GM03348 (cell line): ENCODE data around the gene SMAP2.
"Not testable (repeated sequence)": the region's sequence is repeated elsewhere in the genome, so short reads cannot be mapped to it uniquely, and the experiment has no call there.

Experiments
- DNase-seq: peaks from one replicate; pipeline ENCODE4 v3.0.0; 2012; ENCODE audit warnings: low spot score

Gene SMAP2

GRCh38 chr1:40373323-40374283 is at the start of gene SMAP2:
Gene SMAP2 (plus strand): TSS chr1:40373727. CDS start chr1:40374121, 394 bp downstream.
- peak; percentile 100 for DNase-seq

GRCh38 chr1:40331403-40331802 is 42.1 kb upstream of the SMAP2 start:
- DNase-seq, result not testable (repeated sequence)

GRCh38 chr1:40332695-40333094 is 40.8 kb upstream of the SMAP2 start:
- no peak for DNase-seq

- no peak for DNase-seq
Measured at GRCh38 chr1:40337443-40337842, 36.1 kb upstream of the SMAP2 start.

GRCh38 chr1:40338745-40339419 is 34.6 kb upstream of the SMAP2 start:
- peak; percentile 85 for DNase-seq

- DNase-seq, result no peak
Measured at GRCh38 chr1:40339420-40340323, 33.9 kb upstream of the SMAP2 start.

- DNase-seq, result no peak
Measured at GRCh38 chr1:40341491-40342380, 31.8 kb upstream of the SMAP2 start.

- DNase-seq, result not testable (repeated sequence)
Measured at GRCh38 chr1:40342381-40342717, 31.2 kb upstream of the SMAP2 start.

GRCh38 chr1:40344597-40344996 is 28.9 kb upstream of the SMAP2 start:
- peak; percentile 66 for DNase-seq

GRCh38 chr1:40350391-40350790 is 23.1 kb upstream of the SMAP2 start:
- no peak for DNase-seq

- no peak for DNase-seq
Measured at GRCh38 chr1:40351124-40351523, 22.4 kb upstream of the SMAP2 start.

GRCh38 chr1:40352126-40352525 is 21.4 kb upstream of the SMAP2 start:
- DNase-seq, result no peak

- no peak for DNase-seq
Measured at GRCh38 chr1:40353082-40353481, 20.4 kb upstream of the SMAP2 start.

- DNase-seq, result no peak
Measured at GRCh38 chr1:40357625-40358024, 15.9 kb upstream of the SMAP2 start.

GRCh38 chr1:40360631-40361030 is 12.9 kb upstream of the SMAP2 start:
- DNase-seq, result no peak

GRCh38 chr1:40361201-40361600 is 12.3 kb upstream of the SMAP2 start:
- DNase-seq, result no peak

GRCh38 chr1:40361637-40362036 is 11.9 kb upstream of the SMAP2 start:
- DNase-seq, result no peak

GRCh38 chr1:40362199-40362598 is 11.3 kb upstream of the SMAP2 start:
- DNase-seq, result no peak

GRCh38 chr1:40362699-40363098 is 10.8 kb upstream of the SMAP2 start:
- DNase-seq, result peak; percentile 71

GRCh38 chr1:40363721-40364120 is 9.8 kb upstream of the SMAP2 start:
- no peak for DNase-seq

GRCh38 chr1:40371707-40372258 is 1.7 kb upstream of the SMAP2 start:
- no peak for DNase-seq
